Measurements from ENCODE around the gene FBXW8.

FBXW8 gene

DNA sequence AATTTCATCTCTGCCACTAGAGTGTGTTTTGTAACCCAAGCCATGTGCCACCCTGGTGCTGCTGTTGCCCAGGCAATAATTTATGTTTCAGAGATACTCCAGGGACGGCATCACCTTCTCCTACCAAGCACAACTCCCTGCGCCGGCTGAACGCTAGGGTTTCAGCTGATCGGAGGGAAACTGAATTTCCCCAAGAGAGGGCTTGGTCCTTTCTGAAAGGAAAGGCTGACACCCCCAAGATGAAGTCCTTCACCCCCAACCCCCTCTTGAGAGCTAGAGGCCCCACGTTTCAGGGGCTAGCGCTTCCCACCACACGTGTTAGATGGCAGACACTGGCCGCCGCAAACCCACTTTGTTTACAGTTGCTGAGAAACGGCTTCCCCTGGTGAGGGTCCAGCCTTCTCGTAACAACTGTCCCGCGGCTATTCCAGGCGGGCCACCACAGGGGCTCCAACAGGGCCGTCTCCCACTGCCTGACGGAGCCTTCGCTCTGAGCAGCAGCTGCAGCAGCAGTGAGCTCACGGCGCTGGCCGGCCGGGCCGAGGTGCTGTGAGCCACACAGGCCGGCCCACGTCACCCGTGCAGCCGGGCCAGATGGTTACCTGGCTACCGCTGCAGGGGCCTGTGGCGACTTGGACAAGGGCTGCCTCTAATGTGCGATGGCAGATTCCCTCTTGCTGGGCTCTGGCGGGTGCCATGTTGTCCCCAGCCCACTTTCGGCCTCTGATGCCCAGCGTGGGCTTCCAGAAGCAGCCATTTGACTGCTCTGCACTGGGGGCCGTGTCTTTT, 122.0 kb downstream of the FBXW8 start:
- DNase-seq (ENCODE audit: low read depth), result peak; percentile 33
- peaks cover 13% of the 10 kb centered on the region for H3K4me1 ChIP-seq (ENCODE audit: control insufficient read depth, insufficient read depth, low read length)

DNA sequence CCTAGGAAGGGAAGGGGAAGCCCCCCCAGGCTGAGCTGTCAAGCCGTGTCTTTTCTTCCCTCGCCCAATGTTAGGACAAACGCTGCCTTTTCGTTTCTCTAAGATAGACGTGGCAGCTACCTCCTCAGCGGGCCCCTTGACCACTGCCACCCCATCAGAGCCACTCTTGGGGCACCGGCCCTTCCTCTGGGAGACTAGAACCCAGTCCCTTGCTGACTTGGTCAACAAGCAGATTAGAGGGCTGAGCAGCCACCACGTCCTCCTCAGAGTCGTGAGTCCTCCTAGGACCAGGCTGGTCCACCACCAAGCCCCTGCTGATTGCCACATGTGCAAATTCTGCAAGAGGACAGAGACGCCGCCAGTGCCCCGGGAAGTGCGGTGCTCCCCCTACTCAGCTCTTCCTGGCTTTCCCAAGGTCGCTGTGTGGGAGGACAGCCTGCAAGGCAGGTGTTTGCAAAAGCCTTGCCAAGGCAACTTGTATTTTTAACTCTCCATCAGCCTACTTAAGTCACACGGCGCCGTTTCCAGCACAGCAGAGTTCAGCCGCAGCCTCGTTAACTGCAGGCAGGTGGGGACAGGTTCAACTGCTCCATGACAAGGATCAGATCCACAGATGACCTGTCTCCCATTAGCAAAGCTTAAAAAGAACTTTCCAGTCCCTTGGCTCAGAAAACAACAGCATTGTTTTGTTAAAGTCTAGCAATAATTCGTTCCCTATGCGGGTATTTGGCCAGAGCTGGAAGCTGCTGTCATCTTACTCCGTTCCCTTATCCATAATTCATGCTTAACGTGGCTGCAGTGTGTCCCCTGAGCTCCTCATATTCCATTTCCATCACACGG, 122.9 kb downstream of the FBXW8 start:
- Histone ChIP-seq H3K4me3 (ENCODE audit: low read length) (no peak overlapping the region), H3K4me1 (ENCODE audit: control insufficient read depth, insufficient read depth, low read length) (peaks cover 13% of the 10 kb centered on the region), H3K27me3 (replicated peaks; ENCODE audit: control insufficient read depth, insufficient read depth, low read length) (peaks cover 31% of the 10 kb centered on the region), H3K9ac (ENCODE audit: low read length) (peak overlapping the region; percentile 32), H3K9me3 (ENCODE audit: control insufficient read depth, low read length) (no peaks in the 10 kb centered on the region), H3K36me3 (ENCODE audit: control insufficient read depth, insufficient read depth, low read length, severe bottlenecking) (peaks cover 23% of the 10 kb centered on the region)
- DNase-seq (ENCODE audit: low read depth), result no peak

More for the DNA sequence above, 122.0 kb downstream of the FBXW8 start:
- H3K36me3 ChIP-seq (ENCODE audit: control insufficient read depth, insufficient read depth, low read length, severe bottlenecking), result peaks cover 31% of the 10 kb centered on the region
- no peaks in the 10 kb centered on the region for H3K9me3 ChIP-seq (ENCODE audit: control insufficient read depth, low read length)
- H3K9ac ChIP-seq (ENCODE audit: low read length), result peak overlapping the region; percentile 32
- H3K27me3 ChIP-seq (replicated peaks; ENCODE audit: control insufficient read depth, insufficient read depth, low read length), result peaks cover 27% of the 10 kb centered on the region
- H3K4me3 ChIP-seq (ENCODE audit: low read length), result no peak overlapping the region

DNA sequence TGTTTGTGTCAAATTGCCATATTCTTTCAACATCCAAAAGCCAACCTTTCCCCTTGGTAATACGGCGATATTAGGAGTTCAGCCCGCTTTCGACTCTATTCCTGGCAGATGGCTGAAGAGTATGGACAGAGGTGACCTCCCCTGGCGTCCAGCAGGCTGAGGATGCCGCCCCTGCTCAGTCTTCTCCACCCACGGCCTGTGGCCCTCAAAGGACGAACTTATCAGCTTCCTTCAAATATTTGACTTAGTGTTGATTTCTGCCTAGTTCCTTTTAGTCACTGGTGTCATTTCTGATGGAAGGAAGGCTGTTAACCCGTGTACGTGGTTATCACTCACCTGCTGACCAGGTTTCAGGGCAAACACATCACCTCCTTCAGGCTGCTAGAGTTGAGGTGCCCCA, 123.5 kb downstream of the FBXW8 start:
- Histone ChIP-seq H3K9ac (ENCODE audit: low read length) (no peak overlapping the region), H3K4me3 (ENCODE audit: low read length) (no peak overlapping the region), H3K36me3 (ENCODE audit: control insufficient read depth, insufficient read depth, low read length, severe bottlenecking) (peaks cover 16% of the 10 kb centered on the region), H3K4me1 (ENCODE audit: control insufficient read depth, insufficient read depth, low read length) (peaks cover 13% of the 10 kb centered on the region), H3K9me3 (ENCODE audit: control insufficient read depth, low read length) (no peaks in the 10 kb centered on the region), H3K27me3 (replicated peaks; ENCODE audit: control insufficient read depth, insufficient read depth, low read length) (peaks cover 31% of the 10 kb centered on the region)
- DNase-seq (ENCODE audit: low read depth), result no peak

DNA sequence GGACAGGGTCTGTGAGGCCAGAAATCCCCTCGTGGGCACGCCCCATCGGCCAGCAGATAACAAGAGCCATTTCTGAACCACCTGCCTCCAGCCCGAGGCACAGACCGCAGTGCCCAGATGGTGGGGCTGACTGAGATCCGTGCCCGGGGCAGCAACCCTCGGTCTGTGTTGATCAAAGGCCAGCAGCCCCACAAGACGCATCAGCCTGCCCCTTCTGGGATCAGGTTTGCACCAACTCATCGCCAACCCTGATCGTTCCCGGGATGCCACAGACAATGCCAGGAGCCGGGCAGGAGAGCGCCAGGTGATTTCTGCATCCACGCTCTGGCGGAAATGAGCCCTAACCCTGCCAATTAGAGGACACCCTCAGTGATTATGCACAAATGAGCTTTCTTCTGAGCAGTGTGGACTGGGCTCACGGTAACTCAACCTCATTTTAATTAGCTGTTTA, 124.0 kb downstream of the FBXW8 start:
- Histone ChIP-seq H3K9ac (ENCODE audit: low read length) (no peak overlapping the region), H3K4me3 (ENCODE audit: low read length) (no peak overlapping the region), H3K36me3 (ENCODE audit: control insufficient read depth, insufficient read depth, low read length, severe bottlenecking) (peaks cover 12% of the 10 kb centered on the region), H3K9me3 (ENCODE audit: control insufficient read depth, low read length) (no peaks in the 10 kb centered on the region), H3K4me1 (ENCODE audit: control insufficient read depth, insufficient read depth, low read length) (peaks cover 13% of the 10 kb centered on the region), H3K27me3 (replicated peaks; ENCODE audit: control insufficient read depth, insufficient read depth, low read length) (peaks cover 31% of the 10 kb centered on the region)
- no peak for DNase-seq (ENCODE audit: low read depth)

DNA sequence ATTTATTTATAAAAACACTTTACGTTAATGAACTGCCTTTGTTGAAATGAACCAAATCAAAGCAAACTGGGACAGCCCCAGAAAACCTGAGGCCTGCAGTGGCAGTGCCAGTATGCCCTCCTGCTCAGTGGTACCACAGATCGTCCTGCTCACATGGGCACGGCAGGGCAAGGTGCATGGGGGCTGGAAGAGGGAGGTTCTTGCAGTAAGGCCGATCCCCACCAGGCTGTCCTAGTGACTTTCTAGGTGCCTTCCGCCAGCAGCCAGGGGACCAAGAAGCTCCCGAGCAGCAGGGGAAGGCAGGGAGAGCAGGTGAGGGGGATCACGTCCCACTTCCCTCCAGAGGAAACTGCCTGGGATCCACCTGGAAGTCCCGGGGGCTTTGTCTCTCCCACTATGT, 124.5 kb downstream of the FBXW8 start:
- H3K4me1 ChIP-seq (ENCODE audit: control insufficient read depth, insufficient read depth, low read length), result peaks cover 13% of the 10 kb centered on the region
- no peak overlapping the region for H3K9ac ChIP-seq (ENCODE audit: low read length)
- H3K9me3 ChIP-seq (ENCODE audit: control insufficient read depth, low read length), result no peaks in the 10 kb centered on the region
- H3K4me3 ChIP-seq (ENCODE audit: low read length), result no peak overlapping the region
- H3K27me3 ChIP-seq (replicated peaks; ENCODE audit: control insufficient read depth, insufficient read depth, low read length), result peaks cover 31% of the 10 kb centered on the region
- no peak for DNase-seq (ENCODE audit: low read depth)
- H3K36me3 ChIP-seq (ENCODE audit: control insufficient read depth, insufficient read depth, low read length, severe bottlenecking), result peaks cover 6% of the 10 kb centered on the region

DNA sequence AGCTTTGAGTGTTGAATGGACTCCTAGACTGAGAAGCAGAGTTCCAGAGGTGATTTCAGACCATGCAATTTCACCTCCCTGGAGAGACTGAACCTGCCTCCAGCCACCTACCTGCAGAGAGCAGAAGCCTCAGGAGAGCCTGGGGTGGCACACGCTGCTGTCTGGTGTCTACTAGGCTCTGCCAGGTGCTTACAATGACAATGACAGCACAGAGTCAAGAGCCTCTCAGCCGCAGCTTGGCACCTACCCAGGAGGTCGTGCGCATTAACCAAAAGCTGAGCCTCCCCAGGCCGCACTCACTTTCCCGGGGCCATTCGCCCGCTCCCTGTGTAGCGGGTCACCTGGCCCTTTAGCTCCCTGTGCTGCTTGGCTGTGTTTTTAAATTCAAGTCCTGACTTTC, 125.3 kb downstream of the FBXW8 start:
- Histone ChIP-seq H3K27me3 (replicated peaks; ENCODE audit: control insufficient read depth, insufficient read depth, low read length) (peaks cover 31% of the 10 kb centered on the region), H3K9ac (ENCODE audit: low read length) (no peak overlapping the region), H3K4me3 (ENCODE audit: low read length) (no peak overlapping the region), H3K36me3 (ENCODE audit: control insufficient read depth, insufficient read depth, low read length, severe bottlenecking) (no peaks in the 10 kb centered on the region), H3K4me1 (ENCODE audit: control insufficient read depth, insufficient read depth, low read length) (peaks cover 13% of the 10 kb centered on the region), H3K9me3 (ENCODE audit: control insufficient read depth, low read length) (no peaks in the 10 kb centered on the region)
- DNase-seq (ENCODE audit: low read depth), result no peak

DNA sequence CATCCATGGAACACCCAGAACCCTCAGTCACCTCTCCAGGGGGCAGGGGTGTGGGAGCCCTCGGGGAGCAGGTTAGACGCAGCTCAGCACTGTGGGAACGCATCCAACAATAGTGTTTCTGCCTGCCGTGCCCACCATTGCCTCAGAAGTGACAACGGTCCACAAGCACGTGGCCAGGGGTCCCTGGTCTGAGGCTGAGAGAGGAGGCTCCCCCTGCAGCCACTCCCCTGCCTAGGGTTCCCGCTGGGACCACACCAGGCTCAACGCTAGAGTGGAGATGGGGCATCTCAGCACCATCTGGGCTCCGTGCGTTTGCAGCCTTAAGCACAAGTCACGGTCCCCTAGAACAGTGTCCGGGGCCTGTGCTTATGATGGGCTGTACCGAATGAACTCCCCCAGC, 125.8 kb downstream of the FBXW8 start:
- Histone ChIP-seq H3K27me3 (replicated peaks; ENCODE audit: control insufficient read depth, insufficient read depth, low read length) (peaks cover 31% of the 10 kb centered on the region), H3K36me3 (ENCODE audit: control insufficient read depth, insufficient read depth, low read length, severe bottlenecking) (no peaks in the 10 kb centered on the region), H3K9ac (ENCODE audit: low read length) (no peak overlapping the region), H3K4me1 (ENCODE audit: control insufficient read depth, insufficient read depth, low read length) (peaks cover 13% of the 10 kb centered on the region), H3K4me3 (ENCODE audit: low read length) (no peak overlapping the region), H3K9me3 (ENCODE audit: control insufficient read depth, low read length) (no peaks in the 10 kb centered on the region)
- DNase-seq (ENCODE audit: low read depth), result no peak

DNA sequence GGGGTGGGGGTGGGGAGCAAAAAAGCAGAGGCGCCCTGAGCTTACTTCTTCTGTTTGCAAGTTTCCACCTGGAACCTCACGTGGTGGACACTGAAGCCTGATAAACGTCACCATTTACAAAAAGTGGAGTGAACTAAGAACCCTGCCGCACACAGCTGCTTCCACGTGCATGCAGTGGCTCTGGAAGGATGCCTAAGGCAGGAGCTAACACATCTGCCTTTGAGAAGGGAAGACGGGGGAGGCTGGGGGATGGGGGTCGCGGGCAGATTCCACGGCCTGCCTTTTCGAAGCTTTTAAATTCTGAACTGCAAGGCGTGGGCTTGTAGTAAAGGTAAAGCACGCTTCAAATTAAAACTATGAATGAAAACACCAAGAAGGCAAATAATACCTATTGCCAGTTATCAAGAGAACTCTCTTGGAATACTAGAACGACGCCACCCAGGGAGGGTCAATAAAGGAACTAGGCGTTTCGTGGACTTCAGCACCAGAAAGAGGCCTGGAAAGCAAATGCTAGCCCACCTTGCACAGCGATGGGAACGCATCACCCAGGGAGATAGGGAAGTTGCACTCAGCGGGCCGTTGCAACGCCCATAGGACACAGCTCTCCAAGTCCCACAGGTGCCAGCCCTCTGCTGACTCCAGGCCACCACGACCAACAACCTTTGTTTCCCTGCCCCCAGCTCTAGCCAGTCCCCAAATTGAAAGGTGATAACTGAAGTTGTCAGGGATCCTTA, 126.7 kb downstream of the FBXW8 start:
- Histone ChIP-seq H3K27me3 (replicated peaks; ENCODE audit: control insufficient read depth, insufficient read depth, low read length) (peaks cover 31% of the 10 kb centered on the region), H3K4me3 (ENCODE audit: low read length) (no peak overlapping the region), H3K4me1 (ENCODE audit: control insufficient read depth, insufficient read depth, low read length) (peaks cover 17% of the 10 kb centered on the region), H3K36me3 (ENCODE audit: control insufficient read depth, insufficient read depth, low read length, severe bottlenecking) (no peaks in the 10 kb centered on the region), H3K9ac (ENCODE audit: low read length) (no peak overlapping the region), H3K9me3 (ENCODE audit: control insufficient read depth, low read length) (no peaks in the 10 kb centered on the region)
- no peak for DNase-seq (ENCODE audit: low read depth)

DNA sequence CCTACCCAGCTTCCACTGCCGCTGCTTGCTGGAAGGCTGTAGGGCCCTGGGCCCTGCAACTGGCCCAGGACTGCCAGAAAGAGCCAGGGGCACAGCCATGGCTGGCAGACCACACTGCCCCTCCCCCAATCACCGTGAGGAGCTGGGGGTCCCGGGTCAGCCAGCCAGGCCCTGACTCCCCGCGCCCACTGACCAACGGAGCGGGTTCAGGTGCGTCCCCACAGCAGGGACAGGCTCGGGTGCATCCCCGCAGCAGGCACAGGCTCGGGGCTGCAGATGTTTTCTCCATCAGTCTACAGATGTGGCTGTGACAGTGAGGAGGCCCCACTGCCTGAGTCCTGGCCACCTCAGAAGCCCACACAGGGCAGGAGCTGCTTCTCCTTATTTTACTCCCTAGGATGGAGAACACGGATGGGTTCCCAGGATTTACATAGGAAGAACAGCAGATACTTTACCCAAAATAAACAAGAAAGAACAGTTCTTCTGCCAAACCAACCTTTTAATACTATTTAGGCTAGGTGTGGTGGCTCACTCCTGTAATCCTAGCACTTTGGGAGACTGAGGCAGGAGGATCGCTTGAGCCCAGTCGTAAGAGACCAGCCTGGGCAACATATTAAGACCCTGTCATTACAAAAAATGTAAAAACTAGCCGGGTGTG, 127.4 kb downstream of the FBXW8 start:
- H3K27me3 ChIP-seq (replicated peaks; ENCODE audit: control insufficient read depth, insufficient read depth, low read length), result peaks cover 31% of the 10 kb centered on the region
- DNase-seq (ENCODE audit: low read depth), result no peak
- no peak overlapping the region for H3K4me3 ChIP-seq (ENCODE audit: low read length)
- H3K4me1 ChIP-seq (ENCODE audit: control insufficient read depth, insufficient read depth, low read length), result peaks cover 18% of the 10 kb centered on the region
- H3K9me3 ChIP-seq (ENCODE audit: control insufficient read depth, low read length), result no peaks in the 10 kb centered on the region
- H3K36me3 ChIP-seq (ENCODE audit: control insufficient read depth, insufficient read depth, low read length, severe bottlenecking), result no peaks in the 10 kb centered on the region
- no peak overlapping the region for H3K9ac ChIP-seq (ENCODE audit: low read length)

DNA sequence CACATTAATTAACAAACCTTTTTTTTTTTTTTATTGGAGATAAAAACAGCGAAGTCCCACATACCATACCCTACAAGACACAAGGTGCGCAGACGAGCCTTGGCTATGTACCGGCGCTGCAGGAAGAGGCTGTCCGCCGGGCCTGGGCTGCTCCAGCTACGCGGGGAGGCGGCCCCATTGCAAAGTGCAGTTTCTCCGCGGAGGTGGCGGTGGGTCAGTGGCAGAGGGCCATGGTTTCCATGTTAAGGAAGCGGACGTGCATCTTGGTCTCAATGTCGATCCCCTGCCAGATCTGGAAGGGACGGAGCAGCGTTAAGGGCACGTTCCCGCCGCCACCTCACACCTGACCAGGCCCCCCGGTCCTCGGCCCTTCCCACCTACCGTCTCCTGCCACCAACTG, 128.2 kb downstream of the FBXW8 start:
- Histone ChIP-seq H3K27me3 (replicated peaks; ENCODE audit: control insufficient read depth, insufficient read depth, low read length) (peaks cover 24% of the 10 kb centered on the region), H3K9me3 (ENCODE audit: control insufficient read depth, low read length) (no peaks in the 10 kb centered on the region), H3K36me3 (ENCODE audit: control insufficient read depth, insufficient read depth, low read length, severe bottlenecking) (no peaks in the 10 kb centered on the region), H3K9ac (ENCODE audit: low read length) (no peak overlapping the region), H3K4me1 (ENCODE audit: control insufficient read depth, insufficient read depth, low read length) (peaks cover 11% of the 10 kb centered on the region), H3K4me3 (ENCODE audit: low read length) (no peak overlapping the region)
- no peak for DNase-seq (ENCODE audit: low read depth)
